ENCODE measurements around the gene OR5AS1.

The OR5AS1 gene

GRCh38 chr11:56027354-56027753, at the start of gene OR5AS1:
Gene OR5AS1 (plus strand): TSS chr11:56027654. CDS start chr11:56030419, 2,765 bp downstream.
- Histone ChIP-seq H3K4me3 (ENCODE audit: insufficient read depth, low read length, poor library complexity, severe bottlenecking) (no peak within 1 kb of the TSS), H3K9me2 (replicated peaks; ENCODE audit: insufficient read depth, low read length) (no peaks in the 10 kb centered on the region), H3K79me2 (ENCODE audit: insufficient read depth, low read length) (no peaks in the 10 kb centered on the region), H3K36me3 (ENCODE audit: low read length) (no peaks in the 10 kb centered on the region), H3K4me2 (ENCODE audit: low read depth, low read length, poor library complexity, severe bottlenecking) (no peak within 1 kb of the TSS), H3K9me3 (ENCODE audit: insufficient read depth, low read length) (no peaks in the 10 kb centered on the region), H2AFZ (ENCODE audit: low read depth, low read length, severe bottlenecking) (no peak within 1 kb of the TSS), H3K27me3 (ENCODE audit: low read length) (no peaks in the 10 kb centered on the region), H3K27ac (ENCODE audit: low read depth, low read length) (no peak within 1 kb of the TSS), H3F3A (ENCODE audit: insufficient read depth) (no peaks in the 10 kb centered on the region), H3K9ac (ENCODE audit: low read length) (no peak within 1 kb of the TSS), H4K20me1 (ENCODE audit: low read depth, low read length) (no peaks in the 10 kb centered on the region)
- no peak for TF ChIP-seq EZH2phosphoT487 (conservative IDR thresholded peaks at IDR 0.05; ENCODE audit: low read length)
- TF ChIP-seq, protein P1, sequence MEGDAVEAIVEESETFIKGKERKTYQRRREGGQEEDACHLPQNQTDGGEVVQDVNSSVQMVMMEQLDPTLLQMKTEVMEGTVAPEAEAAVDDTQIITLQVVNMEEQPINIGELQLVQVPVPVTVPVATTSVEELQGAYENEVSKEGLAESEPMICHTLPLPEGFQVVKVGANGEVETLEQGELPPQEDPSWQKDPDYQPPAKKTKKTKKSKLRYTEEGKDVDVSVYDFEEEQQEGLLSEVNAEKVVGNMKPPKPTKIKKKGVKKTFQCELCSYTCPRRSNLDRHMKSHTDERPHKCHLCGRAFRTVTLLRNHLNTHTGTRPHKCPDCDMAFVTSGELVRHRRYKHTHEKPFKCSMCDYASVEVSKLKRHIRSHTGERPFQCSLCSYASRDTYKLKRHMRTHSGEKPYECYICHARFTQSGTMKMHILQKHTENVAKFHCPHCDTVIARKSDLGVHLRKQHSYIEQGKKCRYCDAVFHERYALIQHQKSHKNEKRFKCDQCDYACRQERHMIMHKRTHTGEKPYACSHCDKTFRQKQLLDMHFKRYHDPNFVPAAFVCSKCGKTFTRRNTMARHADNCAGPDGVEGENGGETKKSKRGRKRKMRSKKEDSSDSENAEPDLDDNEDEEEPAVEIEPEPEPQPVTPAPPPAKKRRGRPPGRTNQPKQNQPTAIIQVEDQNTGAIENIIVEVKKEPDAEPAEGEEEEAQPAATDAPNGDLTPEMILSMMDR (IDR thresholded peaks at IDR 0.05; ENCODE audit: insufficient read depth, low read length, poor library complexity, severe bottlenecking): no peak

DNA sequence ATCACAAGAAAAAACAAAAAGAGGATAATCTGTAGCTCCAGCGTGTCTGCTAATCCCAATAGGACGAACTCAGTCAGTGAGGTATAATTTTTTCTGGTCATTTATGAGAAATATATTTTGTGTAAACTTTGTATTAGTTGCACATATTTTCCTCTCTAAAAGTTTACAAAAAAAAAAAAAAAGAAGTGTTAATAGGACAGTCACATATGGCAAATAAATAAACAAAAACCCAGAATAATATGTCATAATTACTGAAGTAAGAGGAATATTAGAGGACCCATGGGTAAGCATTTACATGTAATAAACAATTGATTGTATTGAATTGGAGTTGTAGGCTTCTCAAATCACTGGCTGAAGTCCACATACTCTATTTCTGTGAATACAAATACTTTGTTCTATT, 32.9 kb upstream of the OR5AS1 start, which contains the start of gene OR5F1:
Gene OR5F1 (minus strand): TSS at position 101 of the 400 bp plus-strand sequence. CDS start 0 bp downstream, at position 101.
- H3K4me3 ChIP-seq (ENCODE audit: insufficient read depth, low read length, poor library complexity, severe bottlenecking): no peak within 1 kb of the TSS
- no peak within 1 kb of the TSS for H3K27ac ChIP-seq (ENCODE audit: low read depth, low read length)
- no peaks in the 10 kb centered on the region for H3K9me3 ChIP-seq (ENCODE audit: insufficient read depth, low read length)
- H3F3A ChIP-seq (ENCODE audit: insufficient read depth): no peaks in the 10 kb centered on the region
- H3K4me2 ChIP-seq (ENCODE audit: low read depth, low read length, poor library complexity, severe bottlenecking): no peak within 1 kb of the TSS
- H2AFZ ChIP-seq (ENCODE audit: low read depth, low read length, severe bottlenecking): no peak within 1 kb of the TSS
- H4K20me1 ChIP-seq (ENCODE audit: low read depth, low read length): no peaks in the 10 kb centered on the region
- H3K9me2 ChIP-seq (replicated peaks; ENCODE audit: insufficient read depth, low read length): no peaks in the 10 kb centered on the region
- H3K9ac ChIP-seq (ENCODE audit: low read length): no peak within 1 kb of the TSS
- H3K27me3 ChIP-seq (ENCODE audit: low read length): no peaks in the 10 kb centered on the region
- no peaks in the 10 kb centered on the region for H3K79me2 ChIP-seq (ENCODE audit: insufficient read depth, low read length)
- no peaks in the 10 kb centered on the region for H3K36me3 ChIP-seq (ENCODE audit: low read length)
- TF ChIP-seq, protein P1 (IDR thresholded peaks at IDR 0.05; ENCODE audit: insufficient read depth, low read length, poor library complexity, severe bottlenecking): no peak
- TF ChIP-seq EZH2phosphoT487 (conservative IDR thresholded peaks at IDR 0.05; ENCODE audit: low read length): no peak

- no peaks in the 10 kb centered on the region for H3K27me3 ChIP-seq (ENCODE audit: low read length)
- H3K4me3 ChIP-seq (ENCODE audit: insufficient read depth, low read length, poor library complexity, severe bottlenecking): no peak overlapping the region
- no peak overlapping the region for H3K9ac ChIP-seq (ENCODE audit: low read length)
- no peak overlapping the region for H3K27ac ChIP-seq (ENCODE audit: low read depth, low read length)
- no peaks in the 10 kb centered on the region for H3K36me3 ChIP-seq (ENCODE audit: low read length)
- H3K9me2 ChIP-seq (replicated peaks; ENCODE audit: insufficient read depth, low read length): no peaks in the 10 kb centered on the region
- no peak overlapping the region for H2AFZ ChIP-seq (ENCODE audit: low read depth, low read length, severe bottlenecking)
- no peak for TF ChIP-seq EZH2phosphoT487 (conservative IDR thresholded peaks at IDR 0.05; ENCODE audit: low read length)
- TF ChIP-seq, protein P1 (IDR thresholded peaks at IDR 0.05; ENCODE audit: insufficient read depth, low read length, poor library complexity, severe bottlenecking): no peak
- H3K4me2 ChIP-seq (ENCODE audit: low read depth, low read length, poor library complexity, severe bottlenecking): no peak overlapping the region
- no peaks in the 10 kb centered on the region for H3K79me2 ChIP-seq (ENCODE audit: insufficient read depth, low read length)
- no peaks in the 10 kb centered on the region for H3F3A ChIP-seq (ENCODE audit: insufficient read depth)
- H3K9me3 ChIP-seq (ENCODE audit: insufficient read depth, low read length): no peaks in the 10 kb centered on the region
- no peaks in the 10 kb centered on the region for H4K20me1 ChIP-seq (ENCODE audit: low read depth, low read length)
Observed at GRCh38 chr11:56010716-56011115, 16.7 kb upstream of the OR5AS1 start.
